Keratinocyte (primary cell): ENCODE results near the gene C1orf52. TPM values are rescaled to one million over a fixed set of nuclear protein-coding genes. Genes with fewer than 3 reads are reported as not detected.

Experiments used
- DNase-seq: peaks from one replicate; pipeline ENCODE4 v3.0.0-alpha.2; 2011; ENCODE audit warnings: low read depth, missing footprints, low spot score
- FAIRE-seq: peaks from 2 replicates; lab custom pipeline; 2011; peaks lifted over from hg19 to GRCh38; lab: Jason Lieb, UNC
- H2AFZ ChIP-seq: 2 replicates; pipeline ENCODE4 v1.6.0; 2012; ENCODE audit warnings: low read length, control low read depth, inconsistent platforms; ENCODE audit not compliant: control insufficient read depth
- H3K27ac ChIP-seq: 2 replicates; pipeline ENCODE4 v1.5.1; 2011; ENCODE audit warnings: low read length; ENCODE audit not compliant: control insufficient read depth, insufficient read depth
- H3K27me3 ChIP-seq: 3 replicates; pipeline ENCODE4 v1.6.0; 2011; ENCODE audit warnings: low read length; ENCODE audit not compliant: control insufficient read depth, insufficient read depth; ENCODE audit errors: extremely low read depth
- H3K36me3 ChIP-seq, 2 experiments: 2 replicates in 1 of 2; 3 replicates in 1 of 2; pipeline ENCODE4 v1.5.1; 2011; ENCODE audit warnings: low read length in 2 of 2, mild to moderate bottlenecking in 1 of 2; ENCODE audit not compliant: control insufficient read depth in 2 of 2, insufficient read depth in 2 of 2; ENCODE audit errors: extremely low read depth in 1 of 2
- H3K4me1 ChIP-seq: 3 replicates; pipeline ENCODE4 v1.5.1; 2011; ENCODE audit warnings: low read length; ENCODE audit not compliant: control insufficient read depth, insufficient read depth; ENCODE audit errors: extremely low read depth
- H3K4me2 ChIP-seq: 3 replicates; pipeline ENCODE4 v1.6.0; 2011; ENCODE audit warnings: low read depth, low read length; ENCODE audit not compliant: control insufficient read depth, insufficient read depth; ENCODE audit errors: extremely low read depth
- H3K4me3 ChIP-seq, 3 experiments: fragments of 200-600 bp in 1 of 3; sonication (generic) in 1 of 3; 2 replicates in 2 of 3; 3 replicates in 1 of 3; pipeline ENCODE4 v1.5.1; 2011 to 2016; ENCODE audit warnings: low read length in 3 of 3, mild to moderate bottlenecking in 3 of 3, control low read depth in 2 of 3, inconsistent platforms in 1 of 3, low read depth in 1 of 3, mixed read lengths in 1 of 3, mixed run types in 1 of 3, moderate library complexity in 1 of 3; ENCODE audit not compliant: control insufficient read depth in 2 of 3, insufficient read depth in 2 of 3; ENCODE audit errors: extremely low read depth in 1 of 3
- H3K79me2 ChIP-seq: 2 replicates; pipeline ENCODE4 v1.6.0; 2012; ENCODE audit warnings: low read length; ENCODE audit not compliant: control insufficient read depth, insufficient read depth
- H3K9ac ChIP-seq: 3 replicates; pipeline ENCODE4 v1.6.0; 2011; ENCODE audit warnings: low read length; ENCODE audit not compliant: control insufficient read depth, insufficient read depth; ENCODE audit errors: extremely low read depth
- H3K9me1 ChIP-seq: 3 replicates; pipeline ENCODE4 v1.6.0; 2011; ENCODE audit warnings: low read length; ENCODE audit not compliant: control insufficient read depth, insufficient read depth; ENCODE audit errors: extremely low read depth
- H3K9me3 ChIP-seq: 2 replicates; pipeline ENCODE4 v1.5.1; 2012; ENCODE audit warnings: low read depth, low read length; ENCODE audit not compliant: control insufficient read depth
- H4K20me1 ChIP-seq: 3 replicates; pipeline ENCODE4 v1.6.0; 2011; ENCODE audit warnings: low read length; ENCODE audit not compliant: control insufficient read depth, insufficient read depth; ENCODE audit errors: extremely low read depth
- EZH2 ChIP-seq: IDR thresholded peaks from one replicate; pipeline ENCODE4 v1.6.1; 2012; ENCODE audit warnings: inconsistent platforms, mild to moderate bottlenecking, low read length, moderate library complexity
- dilution Hi-C: fragments of 300-500 bp; cut with MboI; formaldehyde crosslinking; loops from one replicate; pipeline ENCODE4 v1.7.0; 2020; ENCODE audit warnings: low sequenced_read_pairs; ENCODE audit not compliant: extremely low pct_ligation_motif_present
- polyA plus RNA-seq, 5 experiments: library from polyadenylated mRNA; depleted of rRNA in 3 of 5; stranded (reverse) in 3 of 5; stranded (forward) in 1 of 5; unstranded in 1 of 5; fragments of >200 nt; gene quantifications; 1 replicate in 1 of 5; 2 replicates in 3 of 5; 3 replicates in 1 of 5; pipeline versions ENCODE4 v1.2.1 to v1.2.3, GENCODE V29; 2011 to 2012; ENCODE audit warnings: missing spikeins in 2 of 5, low read depth in 1 of 5, low replicate concordance in 1 of 5
- TF ChIP-seq, protein P1 (sequence below), 3 experiments: IDR thresholded peaks in 1 of 3; conservative IDR thresholded peaks in 1 of 3; optimal IDR thresholded peaks in 1 of 3; 2 replicates in 2 of 3; 3 replicates in 1 of 3; pipeline versions ENCODE3 to v1.5.1; 2011; ENCODE audit warnings: low read length in 3 of 3, mild to moderate bottlenecking in 3 of 3, moderate library complexity in 2 of 3, control low read depth in 1 of 3, inconsistent platforms in 1 of 3; ENCODE audit not compliant: insufficient read depth in 2 of 3; ENCODE audit errors: extremely low read depth in 1 of 3

C1orf52 gene
- polyA plus RNA-seq, 1 donor (not counting 4 experiments of a cell fraction or from before 2014, with no cell fraction given) = 27.3 TPM

DNA sequence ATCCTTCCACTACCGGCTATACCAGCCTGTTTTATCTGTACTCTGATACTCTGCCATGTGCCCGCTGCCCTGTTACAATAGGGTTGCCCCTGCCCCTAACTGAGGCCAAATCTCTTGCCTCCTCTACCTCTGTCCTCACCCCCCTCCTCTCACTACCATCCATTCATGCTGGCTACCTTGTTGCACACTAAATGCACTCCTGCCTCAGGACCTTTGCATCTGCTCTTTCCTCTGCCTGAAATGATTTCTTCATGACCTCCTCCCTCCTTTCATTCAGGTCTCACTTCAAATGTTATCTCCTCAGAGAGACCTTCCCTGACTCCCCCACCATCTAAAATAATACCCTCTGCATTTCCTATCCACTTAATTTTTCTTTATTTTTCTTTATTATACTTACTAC, 51.0 kb downstream of the C1orf52 start:
- TF ChIP-seq EZH2 = no peak
- TF ChIP-seq, protein P1, sequence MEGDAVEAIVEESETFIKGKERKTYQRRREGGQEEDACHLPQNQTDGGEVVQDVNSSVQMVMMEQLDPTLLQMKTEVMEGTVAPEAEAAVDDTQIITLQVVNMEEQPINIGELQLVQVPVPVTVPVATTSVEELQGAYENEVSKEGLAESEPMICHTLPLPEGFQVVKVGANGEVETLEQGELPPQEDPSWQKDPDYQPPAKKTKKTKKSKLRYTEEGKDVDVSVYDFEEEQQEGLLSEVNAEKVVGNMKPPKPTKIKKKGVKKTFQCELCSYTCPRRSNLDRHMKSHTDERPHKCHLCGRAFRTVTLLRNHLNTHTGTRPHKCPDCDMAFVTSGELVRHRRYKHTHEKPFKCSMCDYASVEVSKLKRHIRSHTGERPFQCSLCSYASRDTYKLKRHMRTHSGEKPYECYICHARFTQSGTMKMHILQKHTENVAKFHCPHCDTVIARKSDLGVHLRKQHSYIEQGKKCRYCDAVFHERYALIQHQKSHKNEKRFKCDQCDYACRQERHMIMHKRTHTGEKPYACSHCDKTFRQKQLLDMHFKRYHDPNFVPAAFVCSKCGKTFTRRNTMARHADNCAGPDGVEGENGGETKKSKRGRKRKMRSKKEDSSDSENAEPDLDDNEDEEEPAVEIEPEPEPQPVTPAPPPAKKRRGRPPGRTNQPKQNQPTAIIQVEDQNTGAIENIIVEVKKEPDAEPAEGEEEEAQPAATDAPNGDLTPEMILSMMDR (optimal IDR thresholded peaks at IDR 0.05 in 1 of 3, IDR thresholded peaks at IDR 0.05 in 1 of 3, conservative IDR thresholded peaks at IDR 0.05 in 1 of 3; ENCODE audit: extremely low read depth in 1 of 3, insufficient read depth in 2 of 3, low read length in 3 of 3) = no peak
- Histone ChIP-seq H3K9me3 (no peaks in the 10 kb centered on the region), H3K36me3 (no peaks in the 10 kb centered on the region), H3K9ac (no peak overlapping the region), H3K27ac (no peak overlapping the region), H2AFZ (no peak overlapping the region), H3K79me2 (no peaks in the 10 kb centered on the region), H3K9me1 (no peaks in the 10 kb centered on the region), H3K4me1 (peaks cover 14% of the 10 kb centered on the region), H3K27me3 (no peaks in the 10 kb centered on the region), H3K4me2 (no peak overlapping the region), H3K4me3 (no peak overlapping the region), H4K20me1 (no peaks in the 10 kb centered on the region)
- FAIRE-seq = no peak
- dilution Hi-C loops = no loop called here
- no peak for DNase-seq

DNA sequence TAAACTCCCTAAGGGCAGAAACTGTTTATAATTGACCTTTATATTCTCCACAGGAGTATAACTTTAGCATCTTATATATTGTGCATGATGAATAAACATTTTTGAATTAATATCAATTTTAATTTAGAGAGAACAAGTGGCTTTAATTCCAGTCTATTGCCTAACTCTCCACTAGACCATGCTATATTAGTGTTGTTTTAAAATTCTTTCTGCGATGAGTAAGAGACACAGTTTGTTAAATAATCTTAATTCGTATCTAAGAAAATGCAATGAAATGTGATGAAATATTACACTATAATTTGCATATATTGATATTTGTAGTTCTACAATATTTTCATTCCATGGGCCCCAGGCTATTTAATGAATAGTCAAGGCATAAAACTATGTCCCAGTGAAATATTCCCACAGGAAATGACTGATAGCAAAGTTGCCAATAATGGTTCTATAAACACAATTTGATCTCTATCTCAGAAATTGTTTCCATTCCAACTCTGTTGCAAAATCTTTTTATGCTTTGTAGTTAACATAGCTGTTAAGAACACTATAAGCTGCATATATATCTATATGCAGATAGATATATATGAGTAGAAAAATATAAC, 55.8 kb downstream of the C1orf52 start:
- H3K9me1 ChIP-seq = no peaks in the 10 kb centered on the region
- no peaks in the 10 kb centered on the region for H3K36me3 ChIP-seq
- H3K79me2 ChIP-seq = peaks cover 9% of the 10 kb centered on the region
- no peaks in the 10 kb centered on the region for H3K27me3 ChIP-seq
- no peaks in the 10 kb centered on the region for H4K20me1 ChIP-seq
- no peak overlapping the region for H3K4me3 ChIP-seq
- no peak for FAIRE-seq
- no peaks in the 10 kb centered on the region for H3K9me3 ChIP-seq
- dilution Hi-C loops = no loop called here
- TF ChIP-seq EZH2 = no peak
- TF ChIP-seq, protein P1 (optimal IDR thresholded peaks at IDR 0.05 in 1 of 3, IDR thresholded peaks at IDR 0.05 in 1 of 3, conservative IDR thresholded peaks at IDR 0.05 in 1 of 3; ENCODE audit: extremely low read depth in 1 of 3, insufficient read depth in 2 of 3, low read length in 3 of 3) = no peak
- H3K9ac ChIP-seq = no peak overlapping the region
- H3K27ac ChIP-seq = no peak overlapping the region
- peaks cover 23% of the 10 kb centered on the region for H3K4me1 ChIP-seq
- H3K4me2 ChIP-seq = no peak overlapping the region
- H2AFZ ChIP-seq = no peak overlapping the region
- DNase-seq = no peak
